ENCODE measurements around the gene RNPEP.

Gene RNPEP

DNA sequence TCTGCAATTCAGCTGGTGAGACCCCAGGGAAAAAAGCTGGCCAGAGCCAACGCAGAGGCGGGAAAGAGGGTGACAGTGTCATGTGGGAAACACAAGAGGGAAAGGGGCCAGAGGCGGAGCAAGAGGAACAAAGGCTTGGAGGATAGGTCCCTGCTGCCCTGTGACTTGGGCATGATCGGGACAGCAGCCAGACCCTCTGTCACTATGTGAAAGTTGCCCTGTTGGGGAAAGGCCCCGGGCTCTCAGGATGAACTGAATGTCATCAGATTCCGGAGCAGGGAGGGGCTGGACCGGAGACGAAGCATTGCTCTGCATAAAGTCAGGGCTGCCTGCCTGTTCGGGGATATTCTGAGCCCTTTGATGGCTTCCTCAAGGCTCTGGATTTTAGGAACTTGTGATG, 22.3 kb downstream of the RNPEP start:
- TF ChIP-seq, protein P1, sequence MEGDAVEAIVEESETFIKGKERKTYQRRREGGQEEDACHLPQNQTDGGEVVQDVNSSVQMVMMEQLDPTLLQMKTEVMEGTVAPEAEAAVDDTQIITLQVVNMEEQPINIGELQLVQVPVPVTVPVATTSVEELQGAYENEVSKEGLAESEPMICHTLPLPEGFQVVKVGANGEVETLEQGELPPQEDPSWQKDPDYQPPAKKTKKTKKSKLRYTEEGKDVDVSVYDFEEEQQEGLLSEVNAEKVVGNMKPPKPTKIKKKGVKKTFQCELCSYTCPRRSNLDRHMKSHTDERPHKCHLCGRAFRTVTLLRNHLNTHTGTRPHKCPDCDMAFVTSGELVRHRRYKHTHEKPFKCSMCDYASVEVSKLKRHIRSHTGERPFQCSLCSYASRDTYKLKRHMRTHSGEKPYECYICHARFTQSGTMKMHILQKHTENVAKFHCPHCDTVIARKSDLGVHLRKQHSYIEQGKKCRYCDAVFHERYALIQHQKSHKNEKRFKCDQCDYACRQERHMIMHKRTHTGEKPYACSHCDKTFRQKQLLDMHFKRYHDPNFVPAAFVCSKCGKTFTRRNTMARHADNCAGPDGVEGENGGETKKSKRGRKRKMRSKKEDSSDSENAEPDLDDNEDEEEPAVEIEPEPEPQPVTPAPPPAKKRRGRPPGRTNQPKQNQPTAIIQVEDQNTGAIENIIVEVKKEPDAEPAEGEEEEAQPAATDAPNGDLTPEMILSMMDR (IDR thresholded peaks at IDR 0.05; ENCODE audit: insufficient read depth, missing control alignments): no peak
- FAIRE-seq: no peak
- DNase-seq (ENCODE audit: insufficient read length, low spot score): peak; percentile 12

DNA sequence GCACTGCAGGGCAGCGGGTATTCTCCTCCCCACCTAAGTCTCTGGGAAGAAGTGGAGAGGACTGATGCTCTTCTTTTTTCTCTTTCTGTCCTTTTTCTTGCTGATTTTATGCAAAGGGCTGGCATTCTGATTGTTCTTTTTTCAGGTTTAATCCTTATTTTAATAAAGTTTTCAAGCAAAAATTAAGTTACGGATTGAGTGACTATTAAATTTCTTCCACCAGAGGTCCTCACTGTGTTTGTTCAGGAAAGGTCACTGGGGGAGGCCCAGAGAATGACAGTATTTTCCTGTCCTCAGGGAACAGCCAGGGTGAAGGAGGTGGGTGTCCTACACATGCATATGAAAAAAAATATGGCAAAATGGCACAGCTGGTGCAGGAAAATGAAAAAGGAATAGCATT, 23.5 kb downstream of the RNPEP start:
- TF ChIP-seq, protein P1 (IDR thresholded peaks at IDR 0.05; ENCODE audit: insufficient read depth, missing control alignments): peak; percentile 30
- DNase-seq (ENCODE audit: insufficient read length, low spot score) (no peak), FAIRE-seq (no peak)

DNA sequence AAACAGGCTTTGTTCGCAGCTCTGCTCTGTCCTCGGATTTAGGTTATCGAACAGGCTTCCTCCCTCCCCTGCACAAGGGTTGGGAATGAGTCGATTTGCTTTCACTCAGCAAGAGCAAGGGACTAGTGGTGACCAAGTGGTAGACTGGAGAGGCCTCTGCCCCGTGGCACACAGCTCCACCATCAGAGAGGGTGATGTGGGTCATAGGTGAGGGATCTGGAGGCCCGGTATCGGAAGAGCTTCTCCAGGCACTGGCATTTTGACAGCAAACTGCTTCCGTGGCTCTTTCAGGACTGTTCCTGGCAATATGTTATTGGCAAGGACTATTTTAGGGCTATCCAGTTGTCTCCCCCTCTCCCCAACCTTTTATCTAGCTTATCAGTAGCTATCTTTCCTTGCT, 24.9 kb downstream of the RNPEP start:
- FAIRE-seq (no peak), DNase-seq (ENCODE audit: insufficient read length, low spot score) (no peak)
- TF ChIP-seq, protein P1 (IDR thresholded peaks at IDR 0.05; ENCODE audit: insufficient read depth, missing control alignments): no peak

DNA sequence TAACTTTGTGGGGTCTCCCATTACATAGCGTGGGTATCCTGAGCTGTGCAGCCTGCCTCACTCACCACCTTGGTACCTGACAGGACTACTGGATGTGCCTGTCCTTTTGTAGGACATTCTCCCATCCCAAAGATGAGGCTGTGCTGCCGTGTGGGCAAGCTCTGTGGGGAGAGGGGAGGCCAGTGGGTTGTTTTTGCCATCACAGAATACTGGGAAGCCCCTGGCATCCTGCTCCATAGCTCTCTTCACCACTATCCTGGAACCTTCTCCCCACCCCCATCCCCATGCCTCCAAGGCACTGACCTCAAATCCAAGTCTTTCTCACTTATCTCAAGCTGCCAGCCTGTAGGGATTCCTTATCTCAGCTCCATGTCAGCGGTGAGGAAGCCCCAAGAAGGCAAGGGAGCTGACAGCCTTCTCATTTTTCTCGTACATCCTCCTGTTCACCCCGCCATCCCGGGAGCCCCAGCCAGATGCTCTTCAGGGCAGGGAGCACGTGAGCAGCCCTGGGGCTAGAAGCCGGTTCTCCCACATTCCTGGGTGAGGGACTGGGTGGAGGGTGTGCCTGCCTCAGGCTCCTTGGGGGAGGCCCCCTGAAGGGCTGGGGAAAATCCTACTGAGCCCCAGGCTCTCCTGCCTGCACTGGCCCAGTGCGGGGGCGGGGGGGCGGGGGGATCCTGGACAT, 25.5 kb downstream of the RNPEP start:
- DNase-seq (ENCODE audit: insufficient read length, low spot score): no peak
- no peak for FAIRE-seq
- TF ChIP-seq, protein P1 (IDR thresholded peaks at IDR 0.05; ENCODE audit: insufficient read depth, missing control alignments): no peak

DNA sequence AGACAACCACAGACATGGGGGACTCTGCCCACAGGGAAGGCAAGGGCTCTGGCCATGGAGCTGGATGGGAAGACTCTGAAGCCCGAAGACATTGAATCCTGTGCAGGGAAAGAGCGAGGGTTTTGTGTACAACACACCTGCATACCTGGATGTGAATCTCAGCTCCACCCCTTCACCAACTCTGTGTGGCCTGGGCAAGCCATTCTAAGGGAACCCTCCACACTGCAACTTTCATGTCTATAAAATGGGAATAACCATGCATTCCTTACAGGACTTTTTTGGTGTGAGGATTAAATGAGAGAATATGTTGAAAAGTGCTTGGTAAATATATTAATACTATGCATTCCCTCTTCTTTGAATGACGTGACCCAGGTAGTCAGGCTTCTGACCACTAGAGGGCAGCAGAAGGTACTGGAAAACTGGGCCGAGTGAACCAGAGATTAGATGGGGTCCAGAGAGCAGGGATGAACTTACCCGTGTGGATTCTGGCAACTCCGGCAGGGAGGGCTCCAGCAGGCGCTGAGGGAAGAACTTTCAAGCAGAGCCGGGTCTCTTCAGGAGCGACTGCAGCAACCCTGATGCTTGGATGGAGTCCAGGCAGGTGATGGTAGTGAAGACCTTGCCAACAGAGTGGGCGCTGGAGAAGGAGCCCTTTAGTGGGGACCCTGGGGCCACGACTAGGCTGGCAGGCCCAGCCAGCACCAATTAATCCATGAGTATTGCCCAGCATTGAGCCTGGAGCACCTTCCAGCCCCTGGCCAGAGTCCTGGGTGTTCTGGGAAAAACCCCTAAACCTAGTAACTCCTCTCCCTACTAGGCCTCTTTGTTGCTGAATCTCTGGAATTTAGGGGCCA, 27.1 kb downstream of the RNPEP start:
- peak; percentile 77 for FAIRE-seq
- peak; percentile 98 for DNase-seq (ENCODE audit: insufficient read length, low spot score)
- TF ChIP-seq, protein P1 (IDR thresholded peaks at IDR 0.05; ENCODE audit: insufficient read depth, missing control alignments): peak; percentile 97

DNA sequence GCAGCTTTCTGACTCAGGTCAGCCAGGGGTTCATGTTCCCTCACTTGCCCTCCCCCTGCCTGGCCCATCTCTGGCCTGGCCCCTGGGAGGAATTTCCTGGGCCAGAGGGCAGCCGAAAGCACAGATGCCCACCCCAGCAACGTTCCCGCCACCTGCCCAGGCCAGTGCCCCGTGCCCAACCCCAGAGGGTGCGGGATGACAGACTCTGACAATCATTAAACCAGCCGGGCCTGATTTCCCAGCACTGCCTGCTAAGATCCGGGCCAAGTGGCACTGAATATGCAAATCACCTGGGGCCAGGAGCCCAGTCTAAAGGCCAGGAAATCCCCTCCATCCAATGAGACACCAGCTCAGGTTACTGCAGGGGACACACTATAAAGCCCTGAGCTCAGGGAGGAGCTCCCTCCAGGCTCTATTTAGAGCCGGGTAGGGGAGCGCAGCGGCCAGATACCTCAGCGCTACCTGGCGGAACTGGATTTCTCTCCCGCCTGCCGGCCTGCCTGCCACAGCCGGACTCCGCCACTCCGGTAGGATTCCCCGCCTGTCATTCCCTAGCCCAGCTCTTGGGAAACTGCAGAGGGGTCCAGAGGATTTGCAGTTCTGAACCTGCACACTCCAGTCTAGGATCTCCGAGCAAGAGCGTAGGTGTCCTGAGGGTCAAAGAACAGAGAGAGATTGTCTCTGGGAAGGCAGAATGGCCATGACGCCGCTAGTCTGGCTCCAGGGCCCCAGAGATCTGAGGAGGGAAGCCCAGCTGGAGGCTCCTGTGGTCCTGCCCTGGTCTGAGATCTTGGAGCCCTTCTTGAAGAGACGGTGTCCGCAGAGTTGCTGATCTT, 27.9 kb downstream of the RNPEP start, which contains the start of gene ELF3:
TSS of gene ELF3 (plus strand) at position 408 of the 836 bp plus-strand sequence. CDS start 550 bp downstream, outside the sequence.
- FAIRE-seq: no peak
- TF ChIP-seq, protein P1 (IDR thresholded peaks at IDR 0.05; ENCODE audit: insufficient read depth, missing control alignments): no peak
- DNase-seq (ENCODE audit: insufficient read length, low spot score): no peak
